ENCODE measurements around the gene RTP3.

Gene RTP3

GRCh38 chr3:46469680-46470357, 28.0 kb upstream of the RTP3 start:
- DNase-seq = no peak

GRCh38 chr3:46470831-46471230, 26.9 kb upstream of the RTP3 start:
- DNase-seq = no peak

GRCh38 chr3:46471371-46471914, 26.3 kb upstream of the RTP3 start:
- DNase-seq = no peak

- no peak for DNase-seq
Measured at GRCh38 chr3:46472736-46473135, 25.0 kb upstream of the RTP3 start.

GRCh38 chr3:46477145-46477544, 20.6 kb upstream of the RTP3 start:
- DNase-seq = no peak

GRCh38 chr3:46477756-46478155, 20.0 kb upstream of the RTP3 start:
- DNase-seq = no peak

- DNase-seq = no peak
Measured at GRCh38 chr3:46478341-46478740, 19.4 kb upstream of the RTP3 start.

GRCh38 chr3:46479021-46479420, 18.8 kb upstream of the RTP3 start:
- DNase-seq = no peak

- no peak for DNase-seq
Measured at GRCh38 chr3:46479696-46480095, 18.1 kb upstream of the RTP3 start.

- DNase-seq = peak; percentile 71
Measured at GRCh38 chr3:46480491-46481195, 17.1 kb upstream of the RTP3 start.

GRCh38 chr3:46481636-46482035, 16.1 kb upstream of the RTP3 start:
- no peak for DNase-seq

- DNase-seq = no peak
Measured at GRCh38 chr3:46482632-46483350, 15.0 kb upstream of the RTP3 start.

GRCh38 chr3:46483825-46484224, 14.0 kb upstream of the RTP3 start:
- no peak for DNase-seq

GRCh38 chr3:46484388-46484787, 13.4 kb upstream of the RTP3 start:
- DNase-seq = no peak

GRCh38 chr3:46484911-46485778, 12.6 kb upstream of the RTP3 start:
- DNase-seq = no peak

GRCh38 chr3:46485779-46486175, 12.0 kb upstream of the RTP3 start:
- no peak for DNase-seq

- DNase-seq = peak; percentile 89
Measured at GRCh38 chr3:46488735-46489361, 8.9 kb upstream of the RTP3 start.

- DNase-seq = no peak
Measured at GRCh38 chr3:46489381-46489780, 8.4 kb upstream of the RTP3 start.

GRCh38 chr3:46489875-46490274, 7.9 kb upstream of the RTP3 start:
- DNase-seq = no peak

- no peak for DNase-seq
Measured at GRCh38 chr3:46490338-46491084, 7.3 kb upstream of the RTP3 start.
